KG1 (cell line): ENCODE data around the gene RAD51D.
"Not testable (repeated sequence)": the region's sequence is repeated elsewhere in the genome, so short reads cannot be mapped to it uniquely, and the experiment has no call there.

Source experiments
- DNase-seq: peaks from one replicate; lab custom pipeline; 2025; lab: John Stamatoyannopoulos, UW

The RAD51D gene

GRCh38 chr17:35119370-35120165 lies at the start of gene RAD51D:
Gene RAD51D (minus strand): TSS chr17:35119860. CDS start chr17:35119613, 247 bp downstream.
- peak; percentile 62 for DNase-seq

GRCh38 chr17:35167666-35168065 lies 48.0 kb upstream of the RAD51D start:
- no peak for DNase-seq

DNA sequence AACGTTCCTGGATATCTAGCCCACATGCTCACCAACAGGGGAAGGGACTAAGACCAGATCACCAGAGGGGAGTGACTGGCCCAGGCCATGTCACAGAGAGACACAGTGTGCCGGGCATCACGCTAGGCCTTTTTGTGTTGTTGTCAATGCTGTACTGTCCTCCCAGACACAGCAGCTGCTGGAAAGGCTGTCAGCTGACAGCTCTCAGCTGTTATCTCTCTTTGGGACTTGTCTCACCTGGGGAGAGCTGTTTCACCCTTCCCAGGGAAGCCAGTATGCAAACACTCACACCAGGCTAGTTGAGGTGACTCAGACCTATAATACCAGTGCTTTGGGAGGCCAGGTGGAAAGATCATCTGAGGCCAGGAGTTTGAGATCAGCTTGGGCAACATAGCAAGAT lies 47.4 kb upstream of the RAD51D start:
- DNase-seq: no peak

- DNase-seq: no peak
Measured at GRCh38 chr17:35166526-35166925, 46.9 kb upstream of the RAD51D start.

GRCh38 chr17:35164716-35165115 lies 45.1 kb upstream of the RAD51D start:
- no peak for DNase-seq

DNA sequence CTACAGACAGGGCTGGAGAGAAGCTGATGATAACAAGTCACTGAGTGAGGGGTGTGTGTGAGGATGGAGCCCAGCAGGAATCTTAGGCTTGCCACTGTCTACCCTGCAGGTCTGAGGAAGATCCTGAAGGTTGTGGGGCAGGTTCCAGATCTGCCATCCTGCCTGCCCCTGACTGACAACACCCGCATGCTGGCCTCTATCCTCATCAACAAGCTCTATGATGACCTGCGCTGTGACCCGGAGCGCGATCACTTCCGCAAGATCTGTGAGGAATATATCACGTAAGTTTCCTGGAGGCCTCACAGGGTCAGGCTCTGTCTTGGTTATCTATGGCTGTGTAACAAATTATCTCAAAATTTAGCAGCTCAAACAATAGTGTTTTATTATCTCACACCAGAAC lies 44.2 kb upstream of the RAD51D start:
- no peak for DNase-seq

DNA sequence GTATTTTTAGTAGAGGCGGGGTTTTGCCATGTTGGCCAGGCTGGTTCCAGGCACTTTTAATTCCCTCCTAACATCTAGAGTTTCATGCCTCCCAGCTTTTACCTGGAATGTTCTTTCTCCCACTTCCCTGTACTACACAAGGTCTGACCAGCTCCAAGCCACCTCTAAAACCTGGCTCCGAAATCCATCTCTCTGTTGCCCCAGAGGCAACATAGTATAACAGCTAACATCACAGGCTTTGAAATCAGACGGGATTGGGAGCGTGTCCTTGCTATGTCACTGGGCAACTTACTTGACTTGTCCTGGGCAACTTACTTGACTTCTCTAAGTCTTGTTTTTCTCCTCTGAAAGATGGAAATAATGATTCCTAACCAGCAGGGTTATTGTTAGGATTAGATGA lies 43.1 kb upstream of the RAD51D start:
- DNase-seq: no peak

DNA sequence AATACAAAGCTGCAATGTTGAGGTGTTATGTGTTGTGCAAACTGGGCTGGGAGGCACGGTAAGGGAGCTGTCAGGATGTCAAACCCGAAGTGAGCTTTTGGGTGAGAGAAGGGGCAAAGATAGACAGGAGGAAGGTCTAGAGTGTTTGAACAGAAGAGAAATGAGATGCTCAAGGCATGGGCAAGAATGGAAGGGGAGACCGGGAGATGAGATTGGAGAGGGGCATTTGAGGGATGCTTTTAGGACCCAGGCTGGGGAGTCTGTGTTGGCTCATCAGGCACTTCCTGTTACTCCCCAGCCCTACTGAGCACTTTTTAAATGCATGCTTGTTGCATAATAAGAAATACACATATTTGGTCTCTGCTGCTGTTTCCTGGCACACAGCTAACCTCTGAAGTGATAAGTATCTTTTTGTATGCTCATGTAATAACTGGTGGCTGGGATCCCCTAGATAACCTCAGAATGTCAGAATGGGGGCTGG lies 41.7 kb upstream of the RAD51D start:
- no peak for DNase-seq

GRCh38 chr17:35160354-35161201 lies 40.9 kb upstream of the RAD51D start:
- no peak for DNase-seq

DNA sequence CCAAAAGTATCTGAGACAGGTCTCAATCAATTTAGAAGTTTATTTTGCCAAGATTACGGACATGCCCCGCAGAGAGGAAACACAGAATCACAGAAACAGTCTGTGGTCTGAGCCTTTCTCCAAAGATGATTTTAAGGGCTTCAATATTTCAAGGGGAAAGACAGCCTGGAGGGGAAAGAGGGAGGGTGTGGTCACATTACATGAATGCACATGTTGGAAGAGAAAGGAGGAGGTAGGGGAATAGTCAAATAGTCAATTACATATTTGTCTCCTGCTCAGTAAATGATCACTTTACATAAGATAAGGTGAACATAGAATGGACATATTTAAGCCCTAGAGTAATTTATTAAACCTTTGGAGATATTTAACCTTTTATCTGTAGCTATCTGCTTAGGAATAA lies 40.3 kb upstream of the RAD51D start:
- no peak for DNase-seq

DNA sequence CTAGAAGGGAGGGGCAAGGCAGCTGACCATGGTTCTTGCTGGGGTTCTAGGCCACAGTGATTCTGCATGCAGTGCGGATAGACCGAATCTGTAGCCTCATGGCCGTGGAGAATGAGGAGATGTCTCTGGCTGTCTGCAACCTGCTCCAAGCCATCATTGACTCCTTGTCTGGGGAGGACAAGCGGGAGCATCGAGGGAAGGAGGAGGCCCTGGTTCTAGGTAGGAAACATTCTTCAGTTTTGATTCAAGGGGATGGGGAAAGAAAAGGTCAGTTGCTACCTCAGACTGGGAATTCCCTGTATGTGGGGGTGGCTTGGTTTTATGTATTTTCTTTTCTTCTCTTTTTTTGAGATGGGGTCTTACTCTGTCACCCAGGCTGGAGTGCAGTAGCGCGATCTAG lies 35.6 kb upstream of the RAD51D start:
- no peak for DNase-seq

GRCh38 chr17:35154196-35155165 lies 34.8 kb upstream of the RAD51D start:
- no peak for DNase-seq

- DNase-seq: no peak
Measured at GRCh38 chr17:35152421-35153140, 32.9 kb upstream of the RAD51D start.

DNA sequence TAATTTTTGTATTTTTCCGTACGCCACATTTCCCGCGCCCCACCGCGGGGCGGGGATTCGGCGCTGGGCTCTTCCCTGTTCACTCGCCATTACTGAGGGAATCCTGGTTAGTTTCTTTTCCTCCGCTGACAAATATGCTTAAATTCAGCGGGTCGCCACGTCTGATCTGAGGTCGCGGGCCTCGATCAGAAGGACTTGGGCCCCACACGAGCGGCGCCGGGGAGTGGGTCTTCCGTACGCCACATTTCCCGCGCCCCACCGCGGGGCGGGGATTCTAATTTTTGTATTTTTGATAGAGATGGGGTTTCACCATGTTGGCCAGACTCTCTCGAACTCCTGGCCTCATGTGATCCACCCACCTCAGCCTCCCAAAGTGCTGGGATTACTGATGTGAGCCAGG lies 31.4 kb upstream of the RAD51D start:
- not testable (repeated sequence) for DNase-seq

- DNase-seq: no peak
Measured at GRCh38 chr17:35149941-35150340, 30.3 kb upstream of the RAD51D start.

DNA sequence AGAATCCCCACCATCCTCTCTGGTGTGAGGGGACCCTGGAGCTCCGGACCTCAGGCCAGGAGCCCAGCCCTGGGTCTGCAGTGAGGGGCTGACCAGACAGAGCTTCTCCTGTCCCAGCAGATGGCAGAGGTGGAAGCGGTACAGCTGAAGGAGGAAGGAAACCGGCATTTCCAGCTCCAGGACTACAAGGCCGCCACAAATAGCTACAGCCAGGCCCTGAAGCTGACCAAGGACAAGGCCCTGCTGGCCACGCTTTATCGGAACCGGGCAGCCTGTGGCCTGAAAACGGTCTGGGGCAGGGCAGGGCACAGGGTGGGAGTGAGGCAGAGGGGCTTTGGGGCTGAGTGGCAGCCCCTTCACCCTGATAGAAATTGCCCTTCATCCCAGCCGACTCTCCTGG lies 28.5 kb upstream of the RAD51D start:
- no peak for DNase-seq

GRCh38 chr17:35147375-35147905 lies 27.8 kb upstream of the RAD51D start, which contains the start of gene UNC45B:
Gene UNC45B (plus strand): TSS chr17:35147817. CDS start chr17:35148264, 447 bp downstream.
- no peak for DNase-seq

DNA sequence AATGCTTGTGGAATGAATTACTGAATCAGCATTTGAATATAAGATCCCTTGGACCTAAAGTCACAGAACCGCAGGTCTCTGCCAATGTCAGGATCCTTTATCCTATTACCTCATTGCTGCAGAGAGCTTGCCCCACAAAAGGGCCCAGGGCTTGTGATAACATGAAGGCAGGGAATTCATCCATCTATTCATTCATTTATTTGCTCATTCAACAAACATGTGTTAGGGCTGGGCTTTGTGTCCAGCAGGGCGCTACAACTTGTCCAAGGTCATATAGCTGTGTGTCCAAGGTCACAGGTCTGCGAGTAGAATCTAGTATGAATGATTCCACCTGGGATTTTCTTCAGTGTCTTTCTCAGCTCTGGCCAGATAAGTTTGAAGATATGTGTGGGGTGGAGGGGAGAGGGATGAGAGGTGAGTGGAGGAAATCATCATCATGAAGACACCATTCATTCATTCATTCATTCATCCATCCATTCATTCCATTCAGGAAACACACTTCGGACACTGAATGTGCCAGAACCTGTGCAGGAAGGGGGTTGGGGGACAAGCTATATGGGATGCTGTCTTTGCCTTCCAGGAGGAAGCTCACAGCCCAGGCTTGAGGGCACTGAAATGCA lies 26.7 kb upstream of the RAD51D start:
- DNase-seq: no peak

DNA sequence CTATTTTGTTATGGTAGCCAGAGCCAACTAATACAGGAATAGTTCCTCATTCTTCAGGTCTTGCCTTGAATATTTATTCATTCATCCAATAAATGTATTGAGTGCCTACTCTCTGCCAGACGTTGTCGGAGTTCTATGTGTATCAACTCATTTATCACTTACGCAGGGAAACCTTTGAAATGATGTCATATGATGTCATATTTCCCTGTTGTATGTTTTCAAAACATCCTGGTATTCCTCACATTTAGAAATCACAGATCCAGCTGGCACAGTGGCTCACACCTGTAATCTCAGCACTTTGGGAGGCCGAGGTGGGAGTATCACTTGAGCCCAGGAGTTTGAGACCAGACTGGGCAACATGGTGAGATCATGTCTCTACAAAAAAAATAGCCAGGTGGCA lies 25.2 kb upstream of the RAD51D start:
- DNase-seq: no peak

DNA sequence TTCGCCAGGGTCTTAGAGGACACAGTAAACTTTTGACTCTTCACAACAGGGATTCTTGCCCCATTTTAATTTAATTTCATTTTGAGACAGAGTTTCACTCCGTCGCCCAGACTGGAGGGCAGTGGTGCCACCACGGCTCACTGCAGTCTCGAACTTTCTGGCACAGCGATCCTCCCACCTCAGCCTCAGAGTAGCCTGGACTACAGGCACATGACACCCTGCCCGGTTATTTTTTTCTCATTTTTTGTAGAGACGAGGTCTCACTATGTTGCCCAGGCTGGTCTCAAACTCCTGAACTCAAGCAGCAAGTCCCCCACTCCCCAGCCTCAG lies 22.8 kb upstream of the RAD51D start:
- no peak for DNase-seq
